NCI-H1436 treated with DMSO at 0.1 percent for 48 hours (cell line): ENCODE data around the gene LHPP.
"Not testable (repeated sequence)": the region's sequence is repeated elsewhere in the genome, so short reads cannot be mapped to it uniquely, and the experiment has no call there.

ENCODE experiments used
- DNase-seq: peaks from one replicate; lab custom pipeline; 2025; lab: John Stamatoyannopoulos, UW

The LHPP gene

DNA sequence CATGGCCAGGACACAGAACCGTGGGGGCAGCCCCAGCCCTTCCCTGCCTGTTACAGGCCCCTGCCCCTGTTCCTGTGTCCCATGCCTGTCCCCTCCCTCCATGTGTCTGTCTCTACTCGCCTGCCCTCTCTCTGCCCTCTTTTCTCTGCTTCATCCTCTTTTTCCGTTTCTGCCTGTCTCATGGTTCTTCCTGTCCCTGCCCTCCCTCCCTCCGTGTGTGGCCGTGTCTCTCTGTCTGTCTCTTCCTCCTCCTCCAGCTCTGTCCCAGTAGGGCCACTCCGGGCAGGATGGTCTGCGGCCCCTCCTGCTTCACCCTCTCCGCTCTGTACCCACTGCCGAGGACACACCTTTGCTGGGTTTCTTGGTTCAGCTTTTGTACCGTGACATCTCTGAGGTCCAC, 145.2 kb downstream of the LHPP start:
- DNase-seq: no peak

DNA sequence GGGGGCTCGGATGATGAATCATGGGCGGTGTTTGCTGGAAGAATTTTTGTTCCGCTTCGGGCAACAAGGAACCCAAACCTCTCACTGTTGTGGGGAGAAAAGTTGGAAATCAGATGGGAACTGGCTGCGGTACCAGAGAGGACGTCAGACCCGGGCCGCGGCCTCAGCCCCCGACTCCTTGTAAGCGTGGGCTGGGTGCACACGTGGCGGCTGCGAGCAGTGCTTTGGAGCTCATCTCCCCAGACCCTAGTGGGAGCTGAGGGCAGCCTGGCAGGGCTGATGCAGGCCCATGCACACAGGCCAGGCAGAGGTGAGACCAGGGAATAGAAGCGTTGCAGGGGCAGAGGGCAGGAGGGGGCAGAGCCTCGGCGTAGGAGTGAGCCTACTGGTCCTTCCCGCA, 146.1 kb downstream of the LHPP start:
- no peak for DNase-seq

DNA sequence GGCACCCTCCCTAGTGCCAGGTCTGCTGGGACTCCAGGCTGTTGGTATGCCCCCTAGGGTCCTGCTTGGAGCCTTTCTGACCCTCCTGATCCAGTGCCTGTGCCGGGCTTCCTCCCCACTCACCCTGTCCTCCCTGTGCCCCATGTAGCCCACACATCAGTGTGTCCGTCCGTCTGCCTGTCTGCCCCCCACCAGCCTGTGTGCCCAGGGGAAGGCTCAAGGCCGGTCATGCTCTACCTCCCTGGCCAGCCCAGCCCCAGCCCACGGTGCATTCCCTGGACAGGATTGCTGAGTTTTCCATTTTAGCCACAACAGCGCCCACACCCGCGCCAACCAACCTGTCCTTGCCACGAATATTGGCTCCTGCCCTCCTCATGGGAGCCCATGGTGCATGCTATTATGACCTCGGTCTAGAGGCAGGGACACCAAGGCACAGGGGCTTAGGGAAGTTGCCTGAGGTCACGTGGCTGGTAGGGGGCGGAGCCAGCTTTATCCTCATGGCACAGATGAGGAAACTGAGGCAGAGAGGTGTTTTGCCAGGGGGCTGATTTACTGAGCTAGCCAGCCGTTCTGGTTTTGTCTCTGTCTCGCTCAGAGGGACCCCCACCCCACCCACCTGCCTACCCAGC, 146.6 kb downstream of the LHPP start:
- DNase-seq: no peak

DNA sequence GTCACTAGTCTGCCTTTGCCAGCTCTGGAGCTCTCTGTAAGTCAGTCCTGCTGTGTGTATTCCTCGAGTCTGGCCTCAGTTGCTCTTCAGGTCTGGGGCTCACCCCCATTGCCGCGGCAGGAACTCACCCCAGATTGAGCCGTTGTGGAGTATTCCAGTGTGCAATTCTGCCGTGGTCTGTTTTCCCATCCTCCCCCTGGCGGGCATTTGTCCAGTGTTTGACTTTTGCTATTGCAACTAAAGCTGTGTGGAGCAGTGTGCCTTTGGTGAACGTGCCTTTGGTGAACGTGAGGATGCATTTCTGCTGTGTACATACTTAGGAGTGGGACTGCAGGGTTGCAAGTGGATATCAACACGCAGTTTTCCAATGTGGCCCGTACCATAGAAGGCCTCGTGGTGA, 148.1 kb downstream of the LHPP start:
- DNase-seq: no peak

DNA sequence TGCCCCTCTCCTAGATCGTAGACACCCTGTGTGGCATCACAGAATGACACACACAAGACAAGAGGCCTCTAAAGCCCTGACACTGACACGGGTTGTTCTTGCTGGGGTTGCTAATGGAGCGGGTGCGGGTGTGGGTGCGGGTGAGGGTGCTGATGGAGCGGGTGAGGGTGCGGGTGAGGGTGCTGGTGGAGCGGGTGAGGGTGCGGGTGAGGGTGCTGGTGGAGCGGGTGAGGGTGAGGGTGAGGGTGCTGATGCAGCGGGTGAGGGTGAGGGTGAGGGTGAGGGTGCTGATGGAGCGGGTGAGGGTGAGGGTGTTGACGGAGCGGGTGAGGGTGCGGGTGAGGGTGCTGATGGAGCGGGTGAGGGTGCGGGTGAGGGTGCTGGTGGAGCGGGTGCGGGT, 148.6 kb downstream of the LHPP start:
- not testable (repeated sequence) for DNase-seq

DNA sequence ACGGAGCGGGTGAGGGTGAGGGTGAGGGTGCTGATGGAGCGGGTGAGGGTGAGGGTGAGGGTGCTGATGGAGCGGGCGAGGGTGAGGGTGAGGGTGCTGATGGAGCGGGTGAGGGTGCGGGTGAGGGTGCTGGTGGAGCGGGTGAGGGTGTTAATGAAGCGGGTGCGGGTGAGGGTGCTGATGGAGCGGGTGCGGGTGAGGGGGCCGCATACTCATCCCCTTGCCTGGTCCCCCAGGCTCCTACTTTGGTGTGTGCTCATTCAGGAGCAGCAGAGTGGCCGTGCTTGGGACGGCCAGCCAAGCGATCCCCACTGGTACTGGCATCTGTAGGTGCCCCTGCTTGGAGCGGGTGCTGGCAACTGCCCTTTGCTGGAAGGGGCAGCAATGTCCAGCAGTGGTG, 149.2 kb downstream of the LHPP start:
- DNase-seq: not testable (repeated sequence)

DNA sequence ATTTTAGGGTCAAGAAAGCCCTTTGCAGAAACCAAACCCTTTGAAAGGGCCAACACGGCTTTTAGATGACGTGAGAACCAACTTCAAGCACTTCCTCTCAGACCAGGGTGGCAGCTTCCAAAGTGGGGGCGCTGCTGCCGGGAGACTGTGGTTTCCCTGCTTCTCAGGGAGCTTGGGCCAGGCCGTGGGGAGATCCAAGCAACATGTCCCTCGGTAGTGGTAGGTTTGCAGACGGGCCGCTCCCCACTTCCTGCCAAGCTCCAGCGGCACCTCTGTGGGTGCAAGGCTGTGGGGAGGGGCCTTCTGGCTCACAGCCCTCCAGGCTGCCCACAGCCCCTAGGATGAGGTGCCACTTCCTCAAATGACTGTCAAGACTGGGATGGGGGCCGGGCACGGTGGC, 150.1 kb downstream of the LHPP start:
- no peak for DNase-seq

DNA sequence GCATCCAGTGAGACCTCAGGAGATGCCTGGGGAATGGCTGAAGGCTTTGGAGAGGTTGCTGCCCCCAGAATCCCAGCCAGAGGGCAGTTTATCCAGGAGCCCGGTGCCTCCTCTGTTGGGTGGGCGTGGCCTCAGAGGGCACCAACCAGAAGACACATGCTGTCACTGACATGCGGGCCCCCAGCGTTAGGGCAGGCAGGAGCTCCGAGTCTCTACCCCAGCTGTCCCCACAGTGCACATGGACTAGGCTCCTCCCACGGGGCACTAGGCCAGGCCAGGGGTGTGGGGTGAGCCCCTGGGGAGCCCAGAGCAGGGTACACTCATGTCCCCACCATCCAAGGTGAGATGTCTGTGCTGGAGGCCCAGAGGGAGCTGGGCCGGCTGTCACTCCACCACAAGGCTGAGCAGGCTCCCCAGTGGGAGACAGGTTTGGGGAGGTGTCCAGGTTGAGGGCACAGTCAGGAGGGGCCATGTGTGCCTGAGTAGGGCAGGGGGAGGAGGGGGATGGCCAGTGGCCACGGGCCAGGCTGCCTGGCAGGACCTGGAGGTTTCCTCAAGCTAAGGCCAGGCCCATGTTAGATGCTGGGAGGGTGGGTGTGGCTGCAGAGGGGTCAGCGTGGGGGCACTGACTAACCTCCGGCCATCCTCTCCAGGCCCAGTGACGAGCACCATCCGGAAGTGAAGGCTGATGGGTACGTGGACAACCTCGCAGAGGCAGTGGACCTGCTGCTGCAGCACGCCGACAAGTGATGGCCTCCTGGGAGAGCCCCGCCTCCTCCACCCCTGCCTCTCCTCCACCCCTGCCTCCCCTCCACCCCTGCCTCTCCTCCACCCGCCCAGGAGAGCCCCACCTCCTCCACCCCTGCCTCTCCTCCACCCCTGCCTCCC, 151.2 kb downstream of the LHPP start:
- no peak for DNase-seq

DNA sequence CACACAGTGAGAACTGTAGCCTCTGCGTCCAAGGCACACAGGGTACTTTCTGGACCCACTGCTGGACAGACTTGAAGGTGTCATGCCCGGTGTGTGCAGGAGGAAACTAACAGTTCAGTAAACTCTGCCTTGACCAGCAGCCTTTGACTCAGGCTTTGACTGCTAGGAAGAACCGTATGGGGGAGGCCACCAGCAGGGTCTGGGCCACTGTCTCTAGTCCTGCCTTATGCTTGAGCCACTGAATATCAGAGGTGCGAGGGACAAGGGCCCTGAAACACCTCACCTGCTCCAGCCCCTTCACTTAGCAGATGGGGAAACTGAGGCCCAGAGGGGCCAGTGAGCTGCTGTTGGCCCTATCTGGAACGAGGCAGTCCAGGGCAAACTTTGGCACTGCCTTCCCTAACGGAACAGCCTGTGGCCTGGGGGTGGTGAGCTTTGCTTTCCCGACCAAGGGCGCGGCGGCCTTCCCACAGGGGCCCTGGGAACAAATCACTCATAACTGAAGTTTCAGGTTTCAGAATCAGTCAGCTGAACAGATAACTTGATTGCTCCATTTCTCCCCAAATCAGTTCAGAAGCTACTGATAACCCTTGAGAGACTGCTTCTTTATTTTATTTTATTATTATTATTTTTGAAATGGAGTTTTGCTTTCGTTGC, 152.5 kb downstream of the LHPP start:
- DNase-seq: no peak

DNA sequence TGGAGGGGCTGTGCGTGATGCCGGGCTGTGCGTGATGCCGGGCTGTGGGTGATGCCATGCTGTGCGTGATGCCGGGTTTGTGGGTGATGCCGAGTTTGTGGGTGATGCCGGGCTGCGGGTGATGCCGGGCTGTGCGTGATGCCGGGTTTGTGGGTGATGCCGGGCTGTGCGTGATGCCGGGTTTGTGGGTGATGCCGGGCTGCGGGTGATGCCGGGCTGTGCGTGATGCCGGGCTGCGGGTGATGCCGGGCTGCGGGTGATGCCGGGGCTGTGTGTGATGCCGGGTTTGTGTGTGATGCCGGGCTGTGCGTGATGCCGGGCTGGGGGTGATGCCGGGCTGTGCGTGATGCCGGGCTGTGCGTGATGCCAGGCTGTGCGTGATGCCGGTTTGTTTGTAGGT, 153.6 kb downstream of the LHPP start:
- no peak for DNase-seq

DNA sequence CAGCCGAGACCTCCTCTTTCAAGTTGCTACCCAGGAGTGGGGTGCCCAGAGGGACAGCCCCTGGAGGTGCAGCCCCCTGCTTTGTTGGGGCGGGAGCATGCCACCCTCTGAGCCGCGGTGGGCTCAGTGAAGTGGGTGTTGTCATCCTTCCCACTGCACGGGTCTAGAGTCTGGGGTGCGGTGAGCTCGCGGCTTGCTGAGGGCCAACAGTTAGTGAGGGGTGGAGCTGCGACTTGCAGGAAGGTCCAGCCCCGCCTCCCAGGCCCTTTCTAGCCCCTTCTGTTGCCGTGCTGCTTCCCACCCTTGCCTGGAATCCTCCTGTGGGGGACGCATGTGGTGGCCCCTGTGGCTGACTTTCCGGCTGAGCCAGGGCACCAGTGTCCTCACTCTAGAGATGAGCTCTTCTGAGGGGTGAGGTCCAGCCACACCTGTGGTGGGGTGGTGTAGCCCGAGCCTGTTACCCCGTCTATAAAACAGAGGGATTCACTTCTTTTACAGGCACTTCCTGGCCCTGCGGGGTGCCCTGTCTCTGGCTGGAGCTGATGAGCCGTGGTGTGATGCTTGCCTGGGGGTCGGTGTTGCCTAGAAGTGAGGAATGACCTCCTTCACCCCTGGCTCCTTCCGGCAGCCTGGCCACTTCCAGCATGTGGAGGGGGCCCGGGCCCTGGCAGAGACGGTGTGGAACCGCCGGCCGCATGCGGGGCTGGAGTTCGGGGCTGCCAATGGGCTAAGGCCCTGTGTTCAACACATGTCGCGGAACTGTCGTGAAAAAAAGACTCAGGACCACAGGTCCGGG, 154.6 kb downstream of the LHPP start:
- no peak for DNase-seq

DNA sequence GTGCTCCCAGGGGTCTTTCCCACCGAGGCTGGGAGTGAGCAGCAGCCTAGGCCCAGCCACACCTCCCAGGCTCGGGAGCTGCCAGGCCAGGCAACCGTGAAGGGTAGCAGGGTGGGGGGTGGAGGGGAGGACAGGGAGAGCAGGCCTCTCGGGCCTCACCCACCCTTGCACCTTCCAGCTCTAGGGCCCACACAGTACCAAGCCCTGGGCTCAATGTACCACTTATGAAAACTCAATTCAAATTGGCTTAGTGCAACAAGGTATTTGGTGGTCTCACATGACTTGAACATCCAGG, 155.2 kb downstream of the LHPP start:
- no peak for DNase-seq

DNA sequence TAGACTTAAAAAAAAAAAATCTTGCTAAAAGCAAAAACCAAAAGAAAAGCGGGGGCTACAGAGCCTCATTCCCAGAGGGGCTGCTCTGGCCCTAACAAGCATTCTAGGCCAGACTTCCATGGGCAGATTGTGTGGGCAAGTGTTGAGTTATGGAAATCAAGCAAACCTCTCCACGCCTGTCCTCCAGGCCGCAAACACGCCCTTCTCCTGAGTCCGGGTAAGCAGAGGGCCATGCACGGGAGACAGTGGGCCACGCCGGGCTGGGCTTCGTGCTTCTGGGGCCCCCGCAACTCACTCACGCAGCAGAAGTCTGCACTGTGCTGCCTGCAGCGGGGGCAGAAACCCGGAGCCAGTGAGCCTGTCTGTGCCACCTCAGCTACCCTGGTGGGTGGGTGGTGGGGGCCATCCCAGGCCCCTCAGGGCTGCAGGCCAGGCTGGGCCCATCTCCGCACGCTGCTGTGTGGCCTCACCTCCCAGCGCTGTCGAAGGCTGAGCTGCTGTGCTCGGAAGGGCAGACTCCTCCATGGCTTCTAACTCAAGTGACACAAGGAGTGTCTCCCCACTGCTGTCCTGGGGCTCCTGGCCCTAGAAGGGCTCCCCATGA, 156.9 kb downstream of the LHPP start:
- DNase-seq: no peak

DNA sequence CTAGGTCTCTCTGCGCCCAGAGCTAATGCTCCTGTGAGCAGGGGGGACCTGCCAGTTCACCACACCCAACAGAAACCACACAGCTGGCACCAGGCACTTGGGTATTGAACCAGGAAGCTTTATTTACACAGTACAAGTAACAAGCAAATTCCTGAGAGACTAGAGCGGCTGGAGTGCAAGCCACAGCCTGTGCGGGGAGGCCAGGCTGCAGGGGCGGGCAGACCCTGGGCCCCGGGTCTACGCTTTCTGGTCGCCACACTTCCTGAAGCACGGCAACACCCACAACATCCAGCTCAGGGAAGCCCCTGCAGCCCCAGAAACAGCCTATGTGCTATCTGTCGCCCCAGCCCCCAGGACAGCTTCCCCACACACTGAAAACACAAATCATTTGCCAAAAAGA, 157.6 kb downstream of the LHPP start:
- no peak for DNase-seq

DNA sequence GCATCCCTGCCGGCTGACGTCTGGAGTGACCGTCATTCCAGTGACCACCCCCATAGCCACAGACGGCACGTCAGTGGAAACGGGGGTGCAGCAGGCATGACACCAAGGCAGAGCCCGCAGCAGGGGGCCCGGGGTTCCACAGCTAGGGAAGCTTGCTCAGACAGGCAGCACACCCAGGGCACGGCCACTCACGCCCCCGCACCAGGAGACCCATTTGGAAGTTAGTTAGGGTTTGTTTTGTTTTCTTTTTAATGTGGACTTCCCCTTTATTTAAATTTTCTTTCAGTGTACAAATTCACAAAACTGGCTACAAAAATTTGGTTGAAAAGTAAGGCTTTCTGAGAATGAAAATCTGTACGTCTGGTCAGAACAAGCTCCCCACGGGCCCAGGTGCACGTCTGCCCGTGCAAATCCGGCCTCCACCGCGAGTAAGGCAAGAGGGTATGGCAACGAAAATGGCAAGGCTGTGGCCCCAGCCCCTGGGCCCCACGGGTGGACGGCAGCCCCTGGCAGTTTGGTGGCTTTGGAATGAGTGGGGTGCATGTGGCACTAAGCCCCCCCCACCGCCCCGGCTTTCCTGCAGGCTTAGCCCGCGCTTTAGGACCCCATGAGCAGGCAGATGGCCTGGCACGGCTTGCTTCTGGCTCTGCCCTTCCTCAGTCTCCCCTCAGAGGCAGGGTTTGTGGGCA, 158.3 kb downstream of the LHPP start:
- no peak for DNase-seq

DNA sequence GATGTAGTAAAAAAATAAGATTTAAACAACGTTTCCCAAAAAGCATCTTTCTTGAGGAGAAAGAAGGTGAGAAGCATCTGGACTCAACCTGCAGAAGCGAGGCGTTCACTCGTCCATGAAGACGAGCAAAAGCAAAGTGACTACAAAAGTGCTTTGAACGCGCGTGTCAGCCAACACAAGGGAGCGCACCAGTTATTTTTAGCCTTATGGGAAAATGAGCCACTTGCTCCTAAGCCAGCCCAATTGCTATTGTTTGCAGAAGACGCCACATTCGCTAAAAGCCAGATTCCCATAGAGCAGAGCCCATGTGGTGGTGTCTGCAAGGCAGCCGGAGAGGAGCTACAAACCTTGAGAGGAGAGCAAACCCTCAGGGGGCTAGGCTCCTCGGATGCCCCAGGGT, 160.0 kb downstream of the LHPP start:
- no peak for DNase-seq

DNA sequence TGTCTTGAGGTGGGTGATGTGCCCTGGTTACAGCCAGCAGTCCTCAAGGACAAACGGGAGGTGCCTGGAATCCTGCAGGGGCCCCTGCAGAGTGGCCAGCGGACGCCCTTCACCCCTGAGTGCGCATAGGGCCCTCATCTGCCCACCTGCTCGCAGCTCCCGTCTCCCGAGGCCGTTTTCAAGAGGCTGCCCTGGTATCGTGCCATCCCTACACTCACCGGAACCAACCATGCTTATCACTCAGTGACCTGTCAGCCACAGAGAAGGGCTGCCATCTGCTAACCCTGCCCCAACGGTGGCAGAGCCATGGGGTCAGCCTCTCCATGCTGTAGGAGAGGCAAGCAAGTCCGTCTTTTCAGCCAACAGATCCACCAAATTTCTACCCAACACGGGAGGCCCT, 160.5 kb downstream of the LHPP start:
- no peak for DNase-seq

DNA sequence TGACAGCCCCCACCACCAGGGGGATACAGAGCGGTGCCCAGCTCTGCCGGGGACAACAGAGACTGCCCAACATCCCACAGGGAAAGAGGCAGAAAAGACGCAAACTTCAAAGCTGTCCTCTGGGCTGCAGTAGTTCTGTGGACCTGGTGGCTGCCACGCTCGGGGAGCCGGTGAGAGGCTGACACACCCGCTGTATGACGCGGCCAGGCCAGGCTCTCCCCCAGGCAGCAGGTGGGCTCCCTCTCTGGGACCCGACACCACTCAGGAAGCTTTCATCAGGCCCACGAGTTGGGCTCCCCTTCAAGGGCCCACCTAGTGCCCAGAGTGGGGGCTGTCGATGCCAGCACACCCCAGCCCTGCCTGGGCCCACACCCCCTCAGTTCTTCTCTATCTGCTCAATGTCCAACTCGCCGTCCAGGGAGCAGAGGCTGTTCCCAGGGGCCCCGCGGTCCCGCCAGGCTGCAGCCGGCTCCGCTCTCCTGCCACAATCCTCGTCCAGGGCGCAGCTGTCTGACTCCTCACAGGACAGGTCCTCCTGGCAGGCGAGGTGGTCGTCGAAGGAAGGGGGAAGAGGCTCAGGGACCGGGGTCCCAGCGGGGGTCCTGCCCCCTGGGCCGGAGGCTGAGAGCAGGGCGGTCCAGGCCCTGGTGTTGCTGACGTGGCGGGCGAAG, 161.4 kb downstream of the LHPP start:
- no peak for DNase-seq

DNA sequence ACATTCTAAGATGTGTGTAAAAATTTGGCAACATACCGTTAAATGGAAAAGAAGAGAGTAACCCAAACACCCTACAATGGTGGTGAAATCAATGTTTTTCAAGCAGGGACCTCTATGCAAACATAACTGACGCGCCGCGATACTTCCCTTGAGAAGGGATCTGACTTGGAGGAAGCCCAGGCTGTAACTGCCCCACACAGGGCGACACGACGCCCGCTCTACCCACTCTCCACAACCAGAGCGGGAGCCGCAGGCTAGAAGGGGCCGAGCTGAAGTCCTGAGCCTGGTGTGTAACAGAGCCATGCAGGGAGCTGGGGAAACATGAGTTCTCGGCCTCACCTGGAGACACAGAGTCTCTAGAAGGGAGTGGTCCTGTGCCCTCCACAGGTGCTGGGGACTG, 162.4 kb downstream of the LHPP start:
- no peak for DNase-seq

DNA sequence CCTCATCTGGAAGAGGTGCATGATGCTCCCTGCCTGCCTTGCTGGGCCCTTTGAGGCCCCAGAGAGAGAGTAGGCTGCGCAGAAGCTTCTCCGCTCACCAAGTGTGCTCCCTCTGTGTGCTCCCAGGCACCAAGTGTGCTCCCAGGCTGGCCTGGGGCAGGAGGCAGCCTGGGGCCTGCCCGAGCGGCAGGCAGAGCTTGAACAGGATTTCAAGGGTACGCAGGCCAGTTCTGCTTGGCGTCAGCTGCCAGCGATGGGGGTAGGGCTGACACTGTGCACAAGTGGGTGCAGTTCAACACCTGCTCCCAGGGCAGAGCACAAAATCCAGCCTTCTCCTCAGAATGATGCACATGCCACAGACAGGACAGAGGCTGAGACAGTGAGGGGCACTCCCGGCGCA, 162.8 kb downstream of the LHPP start:
- no peak for DNase-seq

DNA sequence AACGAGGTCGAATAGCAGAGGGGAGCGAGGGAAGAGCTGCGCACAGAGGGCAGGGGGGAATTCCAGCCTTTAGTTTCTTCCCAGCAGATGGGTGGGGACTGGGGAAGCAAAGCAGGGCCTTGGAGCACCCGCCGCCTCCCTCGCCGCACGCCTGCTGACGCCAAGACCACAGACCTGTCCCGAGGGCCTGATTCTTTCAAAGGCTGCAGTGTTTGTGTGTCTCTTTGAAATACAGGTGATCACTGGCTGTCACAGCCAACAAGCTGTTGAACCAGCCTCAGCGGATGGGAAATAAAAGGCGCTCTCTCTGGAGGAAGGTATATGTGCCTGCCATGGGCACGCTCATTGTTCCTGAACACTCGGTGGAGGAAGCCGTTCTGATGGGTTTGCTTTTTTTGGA, 163.3 kb downstream of the LHPP start:
- no peak for DNase-seq
